GM12872 (cell line): ENCODE results near the gene MYL9.
A peak's percentile ranks its signal among the peaks of the same experiment; 100 is the strongest.

Experiments
- CTCF ChIP-seq: IDR thresholded peaks from 3 replicates; pipeline ENCODE4 v1.5.1; 2011; ENCODE audit warnings: low read depth, mild to moderate bottlenecking, low read length, moderate library complexity; ENCODE audit not compliant: insufficient read depth

The MYL9 gene

GRCh38 chr20:36541227-36541767 is at the start of gene MYL9:
MYL9 (plus strand) TSS chr20:36541519; CDS start chr20:36544885, 3,366 bp downstream.
- no peak for TF ChIP-seq CTCF

GRCh38 chr20:36491901-36492617 is 49.3 kb upstream of the MYL9 start:
- TF ChIP-seq CTCF, result no peak

GRCh38 chr20:36493051-36493800 is 48.1 kb upstream of the MYL9 start:
- TF ChIP-seq CTCF, result peak; percentile 41; the same call in 2 of the 3 replicates

GRCh38 chr20:36493801-36494114 is 47.6 kb upstream of the MYL9 start:
- TF ChIP-seq CTCF, result no peak

GRCh38 chr20:36496707-36497669 is 44.3 kb upstream of the MYL9 start:
- no peak for TF ChIP-seq CTCF

GRCh38 chr20:36497856-36498255 is 43.5 kb upstream of the MYL9 start:
- TF ChIP-seq CTCF, result no peak
